Measurements from ENCODE around the gene PCDH1. TPM values are rescaled to one million over a fixed set of nuclear protein-coding genes. Genes with fewer than 3 reads are reported as not detected.

The PCDH1 gene
- total RNA-seq, 1 experiment from 2014 or later, result 127 TPM

- no peak overlapping the region for H3K4ac ChIP-seq (ENCODE audit: low read depth, low read length)
- peaks cover 10% of the 10 kb centered on the region; the same call in 1 of the 2 replicates for H3K4me1 ChIP-seq (ENCODE audit: insufficient read depth, low read length)
- no CpG with 5 or more reads among the region's 16 CpGs for WGBS (ENCODE audit: extremely low coverage, insufficient read length, low lambda C conversion rate)
- no peak overlapping the region for H4K8ac ChIP-seq (replicated peaks; ENCODE audit: insufficient read length, low read depth, low read length)
- no peak overlapping the region for H3K4me2 ChIP-seq (ENCODE audit: insufficient read depth, insufficient read length, low read length)
- H2BK15ac ChIP-seq (ENCODE audit: low read depth, low read length), result no peak overlapping the region
- Mint-ChIP-seq H3K9me3 (no peaks in the 10 kb centered on the region), H3K36me3 (ENCODE audit: insufficient read depth in 1 of 3, low read depth in 3 of 3) (peaks cover 60 to 66% (median 66%) of the 10 kb centered on the region in 3 experiments; a peak in 6 of 7 replicates), H3K4me1 (peaks cover 36 to 40% of the 10 kb centered on the region in 2 experiments), H3K27me3 (ENCODE audit: low read depth) (no peaks in the 10 kb centered on the region), H3K4me3 (no peak overlapping the region), H3K27ac (peak overlapping the region in 2 of 3 experiments; percentile 33 to 45; a peak in 3 of 7 replicates)
- H3K23me2 ChIP-seq (ENCODE audit: insufficient read length, low read depth, low read length, poor library complexity, severe bottlenecking), result no peaks in the 10 kb centered on the region
- H2BK12ac ChIP-seq (ENCODE audit: insufficient read length, low read depth, low read length), result no peak overlapping the region
- H3K27me3 ChIP-seq (ENCODE audit: insufficient read depth, low read length), result no peaks in the 10 kb centered on the region
- DNase-seq, result peak; percentile 15
- TF ChIP-seq, protein P1, sequence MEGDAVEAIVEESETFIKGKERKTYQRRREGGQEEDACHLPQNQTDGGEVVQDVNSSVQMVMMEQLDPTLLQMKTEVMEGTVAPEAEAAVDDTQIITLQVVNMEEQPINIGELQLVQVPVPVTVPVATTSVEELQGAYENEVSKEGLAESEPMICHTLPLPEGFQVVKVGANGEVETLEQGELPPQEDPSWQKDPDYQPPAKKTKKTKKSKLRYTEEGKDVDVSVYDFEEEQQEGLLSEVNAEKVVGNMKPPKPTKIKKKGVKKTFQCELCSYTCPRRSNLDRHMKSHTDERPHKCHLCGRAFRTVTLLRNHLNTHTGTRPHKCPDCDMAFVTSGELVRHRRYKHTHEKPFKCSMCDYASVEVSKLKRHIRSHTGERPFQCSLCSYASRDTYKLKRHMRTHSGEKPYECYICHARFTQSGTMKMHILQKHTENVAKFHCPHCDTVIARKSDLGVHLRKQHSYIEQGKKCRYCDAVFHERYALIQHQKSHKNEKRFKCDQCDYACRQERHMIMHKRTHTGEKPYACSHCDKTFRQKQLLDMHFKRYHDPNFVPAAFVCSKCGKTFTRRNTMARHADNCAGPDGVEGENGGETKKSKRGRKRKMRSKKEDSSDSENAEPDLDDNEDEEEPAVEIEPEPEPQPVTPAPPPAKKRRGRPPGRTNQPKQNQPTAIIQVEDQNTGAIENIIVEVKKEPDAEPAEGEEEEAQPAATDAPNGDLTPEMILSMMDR (conservative IDR thresholded peaks at IDR 0.05), result no peak
- no peak overlapping the region for H3T11ph ChIP-seq (ENCODE audit: low read length)
- peaks cover 2% of the 10 kb centered on the region for H4K20me1 ChIP-seq (ENCODE audit: control insufficient read depth, insufficient read depth, insufficient read length)
- H3K27ac ChIP-seq (ENCODE audit: insufficient read length, low read depth, low read length), result no peak overlapping the region
- no peak overlapping the region for H4K91ac ChIP-seq (ENCODE audit: insufficient read length, low read depth, low read length)
- no peak overlapping the region for H3K56ac ChIP-seq (ENCODE audit: insufficient read length, low read depth, low read length)
- H4K5ac ChIP-seq (ENCODE audit: insufficient read length, low read depth, low read length), result no peak overlapping the region
- H3K14ac ChIP-seq (ENCODE audit: insufficient read depth, low read length), result no peak overlapping the region; the same call in 1 of the 2 replicates
- no peak overlapping the region for H3K9ac ChIP-seq (ENCODE audit: extremely low read depth, insufficient read length, low read length)
- no peak overlapping the region for H2BK5ac ChIP-seq (ENCODE audit: insufficient read length, low read length)
- H3K9me3 ChIP-seq (ENCODE audit: control insufficient read depth, low read depth, low read length), result no peaks in the 10 kb centered on the region
- H2BK20ac ChIP-seq (ENCODE audit: low read depth, low read length, poor library complexity, severe bottlenecking), result no peak overlapping the region
- H2AFZ ChIP-seq (ENCODE audit: low read length), result no peak overlapping the region
- no peak overlapping the region for H3K23ac ChIP-seq (ENCODE audit: insufficient read length, low read depth, low read length)
- no peak overlapping the region for H3K18ac ChIP-seq (ENCODE audit: insufficient read length, low read depth, low read length)
- peaks cover 24% of the 10 kb centered on the region; the same call in 1 of the 2 replicates for H3K79me2 ChIP-seq (ENCODE audit: insufficient read depth, low read length)
- H2AK5ac ChIP-seq (ENCODE audit: insufficient read length, low read length), result no peak overlapping the region
- no peak overlapping the region for H2BK120ac ChIP-seq (ENCODE audit: low read depth, low read length, poor library complexity, severe bottlenecking)
- H3K79me1 ChIP-seq (ENCODE audit: insufficient read depth, low read depth, low read length, poor library complexity, severe bottlenecking), result peaks cover 11% of the 10 kb centered on the region
Measured at GRCh38 chr5:141868541-141868940, 9.7 kb downstream of the PCDH1 start.

Data from H9 (cell line).